GM18907 (cell line): ENCODE results near the gene KERA.
A peak's percentile ranks its signal among the peaks of the same experiment; 100 is the strongest.

Source experiments
- ATAC-seq: cut with Tn5 transposase; IDR thresholded peaks from one replicate; pipeline ENCODE4 v1.9.1; 2021; ENCODE audit warnings: mild to moderate bottlenecking, moderate library complexity; ENCODE audit not compliant: unreplicated experiment

The KERA gene

GRCh38 chr12:91017511-91018263 lies 40.1 kb downstream of the KERA start:
- no peak for ATAC-seq

GRCh38 chr12:91017043-91017442 lies 40.8 kb downstream of the KERA start:
- no peak for ATAC-seq

DNA sequence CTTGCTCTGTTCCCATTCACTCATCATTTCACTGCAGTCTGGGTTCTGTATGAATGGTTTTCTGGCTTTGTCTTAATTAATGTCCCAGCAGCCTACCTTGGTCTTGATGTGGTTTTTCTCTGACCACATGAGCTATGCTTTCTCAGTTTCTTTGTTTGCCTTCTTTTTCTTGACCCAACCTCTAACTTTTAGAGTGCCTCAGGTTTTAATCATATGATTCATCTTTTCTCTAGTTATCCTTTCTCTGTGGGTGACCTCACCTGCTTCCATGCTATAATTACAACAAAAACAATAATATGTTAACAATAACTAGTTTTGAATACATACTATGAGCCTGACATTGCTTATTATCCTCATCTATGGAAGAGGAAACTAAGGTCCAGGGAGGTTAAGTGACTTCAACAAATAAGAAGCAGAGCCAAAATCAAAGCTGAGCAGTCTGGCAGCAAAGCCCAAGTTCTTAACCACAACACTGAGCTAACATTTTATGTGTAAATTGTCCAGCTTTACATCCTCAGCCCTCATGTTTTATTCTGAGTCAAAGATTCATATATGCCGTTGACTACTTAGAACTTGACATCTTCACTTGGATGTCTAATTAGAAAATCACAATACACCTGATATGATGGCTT lies 48.4 kb downstream of the KERA start:
- peak; percentile 97 for ATAC-seq

DNA sequence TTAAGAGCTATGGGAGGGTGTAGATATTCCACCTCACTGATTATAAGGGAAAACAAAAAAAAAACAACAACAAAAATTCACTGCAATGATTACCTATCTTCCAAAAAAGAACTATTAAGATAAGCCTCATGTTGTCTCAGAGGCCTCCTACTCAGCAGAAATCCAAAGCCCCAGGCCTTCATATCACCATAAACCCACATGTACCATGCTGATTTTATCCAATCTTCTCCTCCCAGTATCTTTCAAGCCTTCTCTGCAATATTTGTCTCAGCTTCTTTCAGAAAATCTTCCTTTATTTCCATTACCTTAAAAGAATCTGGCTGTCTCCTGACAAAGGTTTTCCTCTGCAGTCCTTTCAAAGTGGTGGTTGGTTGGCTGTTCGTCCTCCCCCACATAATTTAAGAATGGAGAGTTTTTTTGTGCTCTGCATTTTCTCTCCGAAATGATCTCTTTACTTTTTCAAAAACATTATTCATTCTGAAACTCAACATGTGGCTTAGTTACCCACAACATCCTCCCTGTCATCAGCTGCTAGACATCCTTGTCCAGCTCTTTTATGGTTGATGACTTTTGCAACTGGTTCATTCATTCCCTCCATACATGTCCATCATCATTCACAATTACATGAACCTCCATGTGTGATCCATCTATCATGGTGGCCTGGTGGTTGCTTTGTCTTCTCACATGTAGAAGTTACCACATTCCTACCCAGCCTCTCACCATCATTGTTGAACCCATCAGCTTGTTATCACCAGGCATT lies 50.1 kb downstream of the KERA start:
- peak; percentile 80 for ATAC-seq

DNA sequence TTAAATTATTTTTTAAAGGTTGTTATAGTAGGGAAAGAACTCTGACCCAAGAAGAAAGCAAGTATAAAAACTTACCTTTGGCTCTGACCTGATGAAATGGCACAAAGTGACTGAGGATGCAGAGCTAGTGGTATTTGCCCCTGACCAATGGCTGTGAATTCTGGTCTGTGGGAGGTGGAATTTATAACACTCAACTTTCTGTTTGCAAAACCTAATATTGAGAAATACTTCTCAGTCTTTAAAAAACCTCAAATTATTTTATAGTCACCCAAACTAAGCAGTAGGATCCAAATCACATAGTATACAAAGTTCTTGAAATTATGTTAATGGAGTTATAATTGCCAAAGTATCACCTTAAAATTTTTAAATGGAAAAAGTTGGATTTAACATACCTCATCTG lies 53.0 kb downstream of the KERA start, which contains the start of gene EPYC:
Gene EPYC, minus strand, starts transcription at position 101 of the 400 bp plus-strand sequence. CDS start 2,407 bp downstream, outside the sequence.
- ATAC-seq, result no peak

- ATAC-seq, result no peak
These were observed 54.1 kb downstream of the KERA start for GRCh38 chr12:91003737-91004136.

DNA sequence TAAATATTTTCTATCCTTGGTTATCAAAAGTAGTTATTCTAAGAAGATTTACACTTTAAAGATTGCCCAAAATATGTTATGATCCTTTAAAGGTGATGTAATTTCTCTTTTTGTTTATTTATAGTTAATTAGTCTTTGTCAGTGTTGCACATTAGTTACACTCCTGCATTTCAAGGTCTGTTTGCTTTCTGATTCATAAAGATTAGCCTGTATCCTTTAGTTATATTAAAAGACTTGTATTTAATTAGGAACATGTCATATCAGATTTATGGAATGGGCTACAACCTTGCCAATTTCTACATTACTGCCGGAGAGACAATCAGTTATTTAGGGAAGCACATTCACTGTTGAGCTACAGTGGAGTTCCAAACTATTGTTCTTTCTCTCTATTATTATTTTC lies 56.5 kb downstream of the KERA start:
- ATAC-seq, result no peak
